A549 (cell line): Measurements from ENCODE around the gene IDUA. TPM values are rescaled to one million over a fixed set of nuclear protein-coding genes. Genes with fewer than 3 reads are reported as not detected.

ENCODE experiments used
- ATAC-seq, 2 experiments: fragments of 200-7000 bp in 1 of 2; fragments of >200 bp in 1 of 2; cut with Nextera tagmentation in 1 of 2; cut with Tn5 transposase in 1 of 2; 3 replicates each; pipeline versions ENCODE4 v1.8.0 to v1.9.1; 2018 to 2020; ENCODE audit warnings: mild to moderate bottlenecking in 1 of 2, moderate library complexity in 1 of 2
- CTCF ChIA-PET: fragments of 300-600 bp; sonication (Branson Sonifier 250); formaldehyde crosslinking; extraction: SDS; loops from one replicate; lab custom pipeline; 2021; ENCODE audit warnings: antibody characterized with exemption, inconsistent platforms; lab: Yijun Ruan, JAX
- POLR2A ChIA-PET: fragments of 350-600 bp; formaldehyde crosslinking; extraction: SDS; loops from one replicate; lab custom pipeline; 2021; ENCODE audit warnings: antibody characterized with exemption, inconsistent platforms; lab: Yijun Ruan, JAX
- DNase-seq, 2 experiments: peaks; one replicate each; pipeline versions ENCODE4 v3.0.0 to v3.0.0-alpha.2; 2011 to 2016; ENCODE audit warnings: low read depth in 1 of 2, low spot score in 1 of 2
- FAIRE-seq: peaks from 2 replicates; lab custom pipeline; 2011; peaks lifted over from hg19 to GRCh38; lab: Jason Lieb, UNC
- H3K27ac ChIP-seq, 2 experiments: fragments of >200 bp; sonication (Bioruptor Twin); formaldehyde crosslinking; 3 replicates each; pipeline ENCODE4 v1.5.1; 2016 to 2017
- H3K4me1 ChIP-seq: fragments of >200 bp; sonication (Bioruptor Twin); formaldehyde crosslinking; 3 replicates; pipeline ENCODE4 v1.6.1; 2016
- H3K4me2 ChIP-seq: fragments of >200 bp; sonication (Bioruptor Twin); formaldehyde crosslinking; 3 replicates; pipeline ENCODE4 v1.6.1; 2016
- H3K4me3 ChIP-seq: fragments of >200 bp; sonication (Bioruptor Twin); formaldehyde crosslinking; 3 replicates; pipeline ENCODE4 v1.5.1; 2016
- H3K9me3 ChIP-seq: fragments of >200 bp; sonication (Bioruptor Twin); formaldehyde crosslinking; 3 replicates; pipeline ENCODE4 v1.6.1; 2016
- BCL3 ChIP-seq: fragments of >200 bp; sonication (Bioruptor Twin); formaldehyde crosslinking; IDR thresholded peaks from 3 replicates; pipeline ENCODE4 v1.6.1; 2016
- CHD2 ChIP-seq: fragments of 150-350 bp; IDR thresholded peaks from 2 replicates; pipeline ENCODE4 v1.6.1; 2014; ENCODE audit warnings: low read length; ENCODE audit not compliant: partially characterized antibody
- EHF ChIP-seq: fragments of 250-450 bp; sonication (Bioruptor Pico); IDR thresholded peaks from 2 replicates; pipeline ENCODE4 v1.5.0; 2020; ENCODE audit warnings: mild to moderate bottlenecking
- EHMT2 ChIP-seq: fragments of 200-600 bp; sonication (generic); IDR thresholded peaks from 2 replicates; pipeline ENCODE4 v1.6.1; 2016; ENCODE audit warnings: antibody characterized with exemption, low read depth, mild to moderate bottlenecking, moderate library complexity
- ELK1 ChIP-seq: fragments of 150-350 bp; IDR thresholded peaks from 2 replicates; pipeline ENCODE4 v1.6.1; 2014; ENCODE audit warnings: low read depth, mild to moderate bottlenecking, low read length
- EP300 ChIP-seq, 2 experiments: fragments of >200 bp; sonication (Bioruptor Twin); formaldehyde crosslinking; IDR thresholded peaks; 2 replicates in 1 of 2; 3 replicates in 1 of 2; pipeline ENCODE4 v1.6.1; 2016 to 2017
- FOSL2 ChIP-seq, 2 experiments: fragments of 450-650 bp in 1 of 2; fragments of >200 bp in 1 of 2; sonication (Bioruptor Twin) in 1 of 2; formaldehyde crosslinking; IDR thresholded peaks; 2 replicates each; pipeline versions ENCODE4 v1.5.0 to v1.6.1; 2016 to 2020; ENCODE audit warnings: mild to moderate bottlenecking in 1 of 2, moderate library complexity in 1 of 2
- GATA3 ChIP-seq: IDR thresholded peaks from 2 replicates; pipeline ENCODE4 v1.6.1; 2012; ENCODE audit warnings: borderline replicate concordance
- HDAC2 ChIP-seq: fragments of 200-600 bp; sonication (generic); IDR thresholded peaks from 2 replicates; pipeline ENCODE4 v1.6.1; 2016
- HES2 ChIP-seq: fragments of >200 bp; sonication (Bioruptor Twin); formaldehyde crosslinking; IDR thresholded peaks from 2 replicates; pipeline ENCODE4 v1.6.1; 2016
- HMGXB4 ChIP-seq: fragments of 250-450 bp; sonication (Bioruptor Pico); IDR thresholded peaks from 2 replicates; pipeline ENCODE4 v1.5.0; 2021; ENCODE audit warnings: mild to moderate bottlenecking, moderate library complexity, borderline replicate concordance
- HOXA7 ChIP-seq: fragments of 250-450 bp; sonication (Bioruptor Pico); IDR thresholded peaks from 2 replicates; pipeline ENCODE4 v1.5.0; 2020; ENCODE audit warnings: mild to moderate bottlenecking, moderate library complexity
- HOXB13 ChIP-seq: fragments of 250-450 bp; sonication (Bioruptor Pico); IDR thresholded peaks from 2 replicates; pipeline ENCODE4 v1.5.0; 2020; ENCODE audit warnings: low read depth, mild to moderate bottlenecking, moderate library complexity
- JUN ChIP-seq, 2 experiments: fragments of >200 bp; sonication (Bioruptor Twin); formaldehyde crosslinking; IDR thresholded peaks; 2 replicates in 1 of 2; 3 replicates in 1 of 2; pipeline ENCODE4 v1.6.1; 2016 to 2017
- JUNB ChIP-seq: fragments of >200 bp; sonication (Bioruptor Twin); formaldehyde crosslinking; IDR thresholded peaks from 2 replicates; pipeline ENCODE4 v1.6.1; 2016
- KDM1A ChIP-seq: fragments of 200-600 bp; sonication (generic); IDR thresholded peaks from 2 replicates; pipeline ENCODE4 v1.6.1; 2016; ENCODE audit warnings: low read depth, mild to moderate bottlenecking
- KDM5A ChIP-seq: fragments of 200-600 bp; sonication (generic); IDR thresholded peaks from 2 replicates; pipeline ENCODE4 v1.6.1; 2016; ENCODE audit warnings: antibody characterized with exemption, mild to moderate bottlenecking
- MAFK ChIP-seq: fragments of 450-650 bp; IDR thresholded peaks from 2 replicates; pipeline ENCODE4 v1.6.1; 2014; ENCODE audit not compliant: partially characterized antibody
- MAX ChIP-seq: IDR thresholded peaks from 2 replicates; pipeline ENCODE4 v1.6.1; 2012
- NFE2L2 ChIP-seq: fragments of 150-350 bp; conservative IDR thresholded peaks from 2 replicates; pipeline ENCODE4 v1.6.1; 2014; ENCODE audit warnings: low read length
- POLR2A ChIP-seq: IDR thresholded peaks from 2 replicates; pipeline ENCODE4 v1.6.1; 2012; ENCODE audit warnings: mild to moderate bottlenecking, low read length
- RARB ChIP-seq: fragments of 250-450 bp; sonication (Bioruptor Pico); IDR thresholded peaks from 2 replicates; pipeline ENCODE4 v1.8.0; 2021; ENCODE audit warnings: mild to moderate bottlenecking, moderate library complexity
- RFX5 ChIP-seq: fragments of 450-650 bp; IDR thresholded peaks from 2 replicates; pipeline ENCODE4 v1.7.1; 2014; ENCODE audit warnings: antibody characterized with exemption, mild to moderate bottlenecking, moderate library complexity
- TP53 ChIP-seq: fragments of 250-450 bp; sonication (Bioruptor Pico); IDR thresholded peaks from 2 replicates; pipeline ENCODE4 v1.5.0; 2021; ENCODE audit warnings: mild to moderate bottlenecking, moderate library complexity
- WGBS: methylation state at CpG from one replicate; pipeline ENCODE4 v1.1.6; 2017; ENCODE audit errors: missing lambda C conversion rate; 5-methylcytosine and 5-hydroxymethylcytosine counted together
- polyA plus RNA-seq, 4 experiments: library from polyadenylated mRNA; depleted of rRNA in 3 of 4; stranded (reverse); fragments of >200 nt; fragmentation: RNase III in 1 of 4; extraction: RNeasy Plus Mini Kit Qiagen cat#74134 plus additional on column Dnase treatment in 1 of 4; gene quantifications; 2 replicates in 3 of 4; 3 replicates in 1 of 4; pipeline ENCODE4 v1.2.3, GENCODE V29; 2011 to 2017

The IDUA gene
- polyA plus RNA-seq, 2 of the 4 experiments (the other 2 are of a cell fraction): 3.1 to 19.4 TPM

GRCh38 chr4:960636-961350 is 26.1 kb upstream of the IDUA start:
- POLR2A ChIA-PET: no interaction called here
- Histone ChIP-seq H3K4me3 (no peak overlapping the region), H3K4me2 (no peak overlapping the region), H3K27ac (no peak overlapping the region), H3K4me1 (no peaks in the 10 kb centered on the region), H3K9me3 (no peaks in the 10 kb centered on the region)
- CTCF ChIA-PET: no interaction called here
- whole genome bisulfite sequencing: 81% methylated on average over 6 of the region's 35 CpGs
- TF ChIP-seq MAFK: no peak
- ATAC-seq (no peak), FAIRE-seq (no peak), DNase-seq (no peak)

- Histone ChIP-seq H3K4me1 (no peaks in the 10 kb centered on the region), H3K4me3 (no peak overlapping the region), H3K9me3 (no peaks in the 10 kb centered on the region), H3K4me2 (no peak overlapping the region), H3K27ac (no peak overlapping the region)
- no peak for FAIRE-seq
- WGBS: 94% methylated on average over 16 of the region's 52 CpGs
- CTCF ChIA-PET: no interaction called here
- no peak for DNase-seq
- ATAC-seq: no peak
- TF ChIP-seq HOXA7 (CRISPR knock-in tag) (no peak), HMGXB4 (CRISPR knock-in tag) (no peak), MAFK (no peak), HOXB13 (CRISPR knock-in tag) (no peak), NFE2L2 (no peak), MAX (no peak), BCL3 (no peak), JUNB (no peak), ELK1 (no peak), EHF (CRISPR knock-in tag) (no peak), RARB (CRISPR knock-in tag) (no peak), EP300 (IDR thresholded peaks at IDR 0.05) (no peak), EHMT2 (no peak)
- POLR2A ChIA-PET: no interaction called here
These were observed 25.3 kb upstream of the IDUA start for GRCh38 chr4:961351-962230.

GRCh38 chr4:962231-963208 is 24.3 kb upstream of the IDUA start:
- Histone ChIP-seq H3K4me1 (no peaks in the 10 kb centered on the region), H3K27ac (no peak overlapping the region), H3K4me3 (no peak overlapping the region), H3K9me3 (no peaks in the 10 kb centered on the region)
- CTCF ChIA-PET: interaction anchor here (0.6 kb wide), 1 partner anchor 105 kb away, joined by 3 read pairs; no protein-coding TSS in a partner anchor
- 99% methylated on average over 12 of the region's 54 CpGs for WGBS
- POLR2A ChIA-PET: no interaction called here
- DNase-seq (no peak), FAIRE-seq (no peak)
- no peak for TF ChIP-seq POLR2A
- TF ChIP-seq JUN (IDR thresholded peaks at IDR 0.05): no peak
- no peak for TF ChIP-seq CHD2
- TF ChIP-seq KDM1A: no peak
- no peak for TF ChIP-seq RFX5
- no peak for TF ChIP-seq GATA3
- no peak for TF ChIP-seq FOSL2 (IDR thresholded peaks at IDR 0.05)
- no peak for TF ChIP-seq FOSL2 (CRISPR knock-in tag; IDR thresholded peaks at IDR 0.05)
- no peak for TF ChIP-seq HDAC2
- no peak for TF ChIP-seq KDM5A
- TF ChIP-seq TP53 (CRISPR knock-in tag): no peak
- no peak for TF ChIP-seq HES2
- TF ChIP-seq, all 56 proteins: peak for 0
- no peak overlapping the region for H3K4me2 ChIP-seq
- ATAC-seq: no peak
